Fibroblast of lung (primary cell): ENCODE data around the gene FMNL2.

Experiments
- EZH2 ChIP-seq: IDR thresholded peaks from 2 replicates; pipeline ENCODE4 v1.5.1; 2012; ENCODE audit warnings: low read length, control low read depth, mild to moderate bottlenecking; ENCODE audit errors: missing control alignments
- TF ChIP-seq, protein P1 (sequence below), 2 donors: IDR thresholded peaks in 1 of 2; conservative IDR thresholded peaks in 1 of 2; 1 replicate in 1 of 2; 2 replicates in 1 of 2; pipeline ENCODE4 v1.5.1; 2011 to 2012; ENCODE audit warnings: low read length in 2 of 2, control low read depth in 1 of 2, inconsistent platforms in 1 of 2, low read depth in 1 of 2, mild to moderate bottlenecking in 1 of 2

DNA sequence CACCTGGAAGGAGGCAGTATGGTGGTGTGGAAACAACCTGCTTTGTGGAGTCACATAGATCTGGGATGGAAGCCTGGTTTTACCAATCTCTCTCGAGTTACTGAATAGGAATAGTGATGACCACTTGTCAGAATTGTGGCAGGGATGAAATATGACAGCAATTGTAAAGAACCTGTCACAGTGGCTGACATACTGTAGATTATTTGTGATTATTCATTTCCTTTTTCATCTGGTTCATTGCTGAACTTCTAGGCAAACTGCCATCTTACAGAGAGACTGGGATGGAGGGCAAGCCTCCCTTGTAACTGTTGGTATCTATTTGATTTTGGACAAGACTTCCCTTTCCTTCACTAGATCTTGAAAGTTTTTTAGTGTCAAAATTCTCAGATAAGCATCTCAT lies 42.0 kb downstream of the FMNL2 start:
- TF ChIP-seq, protein P1, sequence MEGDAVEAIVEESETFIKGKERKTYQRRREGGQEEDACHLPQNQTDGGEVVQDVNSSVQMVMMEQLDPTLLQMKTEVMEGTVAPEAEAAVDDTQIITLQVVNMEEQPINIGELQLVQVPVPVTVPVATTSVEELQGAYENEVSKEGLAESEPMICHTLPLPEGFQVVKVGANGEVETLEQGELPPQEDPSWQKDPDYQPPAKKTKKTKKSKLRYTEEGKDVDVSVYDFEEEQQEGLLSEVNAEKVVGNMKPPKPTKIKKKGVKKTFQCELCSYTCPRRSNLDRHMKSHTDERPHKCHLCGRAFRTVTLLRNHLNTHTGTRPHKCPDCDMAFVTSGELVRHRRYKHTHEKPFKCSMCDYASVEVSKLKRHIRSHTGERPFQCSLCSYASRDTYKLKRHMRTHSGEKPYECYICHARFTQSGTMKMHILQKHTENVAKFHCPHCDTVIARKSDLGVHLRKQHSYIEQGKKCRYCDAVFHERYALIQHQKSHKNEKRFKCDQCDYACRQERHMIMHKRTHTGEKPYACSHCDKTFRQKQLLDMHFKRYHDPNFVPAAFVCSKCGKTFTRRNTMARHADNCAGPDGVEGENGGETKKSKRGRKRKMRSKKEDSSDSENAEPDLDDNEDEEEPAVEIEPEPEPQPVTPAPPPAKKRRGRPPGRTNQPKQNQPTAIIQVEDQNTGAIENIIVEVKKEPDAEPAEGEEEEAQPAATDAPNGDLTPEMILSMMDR (conservative IDR thresholded peaks at IDR 0.05 in 1 of 2, IDR thresholded peaks at IDR 0.05 in 1 of 2; ENCODE audit: low read depth in 1 of 2, low read length in 2 of 2) = no peak
- TF ChIP-seq EZH2 = no peak
